ENCODE results near the gene TMEM87B.

- TF ChIP-seq, protein P1, sequence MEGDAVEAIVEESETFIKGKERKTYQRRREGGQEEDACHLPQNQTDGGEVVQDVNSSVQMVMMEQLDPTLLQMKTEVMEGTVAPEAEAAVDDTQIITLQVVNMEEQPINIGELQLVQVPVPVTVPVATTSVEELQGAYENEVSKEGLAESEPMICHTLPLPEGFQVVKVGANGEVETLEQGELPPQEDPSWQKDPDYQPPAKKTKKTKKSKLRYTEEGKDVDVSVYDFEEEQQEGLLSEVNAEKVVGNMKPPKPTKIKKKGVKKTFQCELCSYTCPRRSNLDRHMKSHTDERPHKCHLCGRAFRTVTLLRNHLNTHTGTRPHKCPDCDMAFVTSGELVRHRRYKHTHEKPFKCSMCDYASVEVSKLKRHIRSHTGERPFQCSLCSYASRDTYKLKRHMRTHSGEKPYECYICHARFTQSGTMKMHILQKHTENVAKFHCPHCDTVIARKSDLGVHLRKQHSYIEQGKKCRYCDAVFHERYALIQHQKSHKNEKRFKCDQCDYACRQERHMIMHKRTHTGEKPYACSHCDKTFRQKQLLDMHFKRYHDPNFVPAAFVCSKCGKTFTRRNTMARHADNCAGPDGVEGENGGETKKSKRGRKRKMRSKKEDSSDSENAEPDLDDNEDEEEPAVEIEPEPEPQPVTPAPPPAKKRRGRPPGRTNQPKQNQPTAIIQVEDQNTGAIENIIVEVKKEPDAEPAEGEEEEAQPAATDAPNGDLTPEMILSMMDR (conservative IDR thresholded peaks at IDR 0.05; ENCODE audit: low read length): no peak
- no peak for TF ChIP-seq EZH2phosphoT487 (IDR thresholded peaks at IDR 0.05; ENCODE audit: borderline replicate concordance, low read depth, low read length)
Measured at GRCh38 chr2:112154246-112155117, 99.4 kb downstream of the TMEM87B start.

All from OCI-LY7 (cell line).